Gastroesophageal sphincter (tissue), 3 donors: ENCODE measurements around the gene PARP16.

Source experiments
- CTCF ChIP-seq, 4 experiments: fragments of 200-600 bp in 2 of 4; fragments of 450-650 bp in 2 of 4; sonication (generic) in 1 of 4; IDR thresholded peaks; one replicate each; pipeline ENCODE4 v1.5.1; 2017 to 2019; ENCODE audit warnings: antibody characterized with exemption in 4 of 4, mild to moderate bottlenecking in 2 of 4, moderate library complexity in 2 of 4
- EP300 ChIP-seq: sonication (generic); formaldehyde crosslinking; IDR thresholded peaks from one replicate; pipeline ENCODE4 v1.6.1; 2017; ENCODE audit warnings: antibody characterized with exemption, mild to moderate bottlenecking
- POLR2A ChIP-seq, 2 donors: fragments of 450-650 bp; IDR thresholded peaks; one replicate each; pipeline ENCODE4 v1.6.1; 2017; ENCODE audit warnings: antibody characterized with exemption in 2 of 2, mild to moderate bottlenecking in 2 of 2, moderate library complexity in 1 of 2
- POLR2AphosphoS5 ChIP-seq: sonication (generic); formaldehyde crosslinking; IDR thresholded peaks from one replicate; pipeline ENCODE4 v1.6.1; 2017; ENCODE audit warnings: antibody characterized with exemption

GRCh38 chr15:65275728-65276126, 11.0 kb downstream of the PARP16 start:
- TF ChIP-seq POLR2A (IDR thresholded peaks at IDR 0.05): no peak
- TF ChIP-seq EP300: no peak
- no peak for TF ChIP-seq CTCF (IDR thresholded peaks at IDR 0.05)
- no peak for TF ChIP-seq POLR2AphosphoS5
